HEK293 (cell line): ENCODE measurements around the gene NCK1.

Experiments
- CTCF ChIA-PET: fragments of 350-600 bp; formaldehyde crosslinking; extraction: SDS; loops from one replicate; lab custom pipeline; 2021; ENCODE audit warnings: antibody characterized with exemption; lab: Yijun Ruan, JAX
- POLR2A ChIA-PET: fragments of 300-600 bp; formaldehyde crosslinking; extraction: SDS; loops from one replicate; lab custom pipeline; 2020; ENCODE audit warnings: antibody characterized with exemption, inconsistent platforms; lab: Yijun Ruan, JAX
- H3K27ac ChIP-seq: fragments of 200-500 bp; sonication (Bioruptor generic); 2 replicates; pipeline ENCODE4 v1.5.1; 2014; ENCODE audit warnings: low read depth, low read length, control low read depth, inconsistent platforms; ENCODE audit errors: extremely low read depth
- H3K36me3 ChIP-seq, 2 experiments: fragments of 200-500 bp in 1 of 2; sonication (Bioruptor generic) in 1 of 2; 1 replicate in 1 of 2; 2 replicates in 1 of 2; pipeline ENCODE4 v1.5.1; 2014 to 2017; ENCODE audit warnings: inconsistent platforms in 2 of 2, low read length in 2 of 2; ENCODE audit not compliant: control insufficient read depth in 2 of 2, insufficient read depth in 1 of 2
- H3K4me1 ChIP-seq: fragments of 200-500 bp; sonication (Bioruptor generic); 2 replicates; pipeline ENCODE4 v1.5.1; 2014; ENCODE audit warnings: mild to moderate bottlenecking, low read length, inconsistent platforms; ENCODE audit not compliant: control insufficient read depth, insufficient read depth
- H3K4me3 ChIP-seq: 2 replicates; pipeline ENCODE4 v1.5.1; 2011; ENCODE audit warnings: low read depth, mild to moderate bottlenecking, control low read depth, low read length, moderate library complexity
- H3K9me3 ChIP-seq: fragments of 200-500 bp; sonication (Bioruptor generic); 2 replicates; pipeline ENCODE4 v1.5.1; 2014; ENCODE audit warnings: low read depth, low read length, inconsistent platforms; ENCODE audit not compliant: control insufficient read depth, insufficient read depth
- BCL11B ChIP-seq: fragments of 450-650 bp; formaldehyde crosslinking; IDR thresholded peaks from 2 replicates; pipeline ENCODE4 v1.5.1; 2016; ENCODE audit warnings: low read depth, missing biosample characterization, missing genetic modification characterization
- GLIS2 ChIP-seq: fragments of 450-650 bp; formaldehyde crosslinking; IDR thresholded peaks from 2 replicates; pipeline ENCODE4 v1.5.1; 2016; ENCODE audit warnings: missing biosample characterization, missing genetic modification characterization
- KLF16 ChIP-seq: fragments of 450-650 bp; formaldehyde crosslinking; IDR thresholded peaks from 2 replicates; pipeline ENCODE4 v1.5.1; 2017; ENCODE audit warnings: missing biosample characterization, missing genetic modification characterization
- KLF7 ChIP-seq: fragments of 450-650 bp; formaldehyde crosslinking; IDR thresholded peaks from 2 replicates; pipeline ENCODE4 v1.5.1; 2016; ENCODE audit warnings: missing biosample characterization, missing genetic modification characterization, borderline replicate concordance
- OSR2 ChIP-seq: fragments of 450-650 bp; formaldehyde crosslinking; IDR thresholded peaks from 2 replicates; pipeline ENCODE4 v1.5.1; 2016; ENCODE audit warnings: missing biosample characterization, missing genetic modification characterization
- PRDM6 ChIP-seq: fragments of 450-650 bp; formaldehyde crosslinking; IDR thresholded peaks from 2 replicates; pipeline ENCODE4 v1.5.1; 2017; ENCODE audit warnings: missing biosample characterization, missing genetic modification characterization
- TSHZ1 ChIP-seq: fragments of 450-650 bp; formaldehyde crosslinking; IDR thresholded peaks from 2 replicates; pipeline ENCODE4 v1.5.1; 2016; ENCODE audit warnings: missing biosample characterization, missing genetic modification characterization, borderline replicate concordance
- ZFP37 ChIP-seq: fragments of 450-650 bp; formaldehyde crosslinking; IDR thresholded peaks from 2 replicates; pipeline ENCODE4 v1.5.1; 2016; ENCODE audit warnings: missing biosample characterization, missing genetic modification characterization
- ZNF10 ChIP-seq: fragments of 450-650 bp; formaldehyde crosslinking; IDR thresholded peaks from 2 replicates; pipeline ENCODE4 v1.5.1; 2017; ENCODE audit warnings: missing biosample characterization, missing genetic modification characterization
- ZNF16 ChIP-seq: fragments of 450-650 bp; formaldehyde crosslinking; IDR thresholded peaks from 2 replicates; pipeline ENCODE4 v1.5.1; 2016; ENCODE audit warnings: low read depth, missing biosample characterization, missing genetic modification characterization
- ZNF37A ChIP-seq: fragments of 450-650 bp; IDR thresholded peaks from 2 replicates; pipeline ENCODE4 v1.5.1; 2018; ENCODE audit warnings: missing biosample characterization, missing genetic modification characterization
- ZNF404 ChIP-seq: fragments of 450-650 bp; formaldehyde crosslinking; IDR thresholded peaks from 2 replicates; pipeline ENCODE4 v1.5.1; 2017; ENCODE audit warnings: missing biosample characterization, missing genetic modification characterization
- ZNF416 ChIP-seq: fragments of 450-650 bp; formaldehyde crosslinking; IDR thresholded peaks from 2 replicates; pipeline ENCODE4 v1.5.1; 2016; ENCODE audit warnings: missing biosample characterization, missing genetic modification characterization
- ZNF560 ChIP-seq: fragments of 450-650 bp; formaldehyde crosslinking; IDR thresholded peaks from 2 replicates; pipeline ENCODE4 v1.5.1; 2017; ENCODE audit warnings: missing biosample characterization, missing genetic modification characterization, borderline replicate concordance
- ZNF571 ChIP-seq: fragments of 450-650 bp; formaldehyde crosslinking; IDR thresholded peaks from 2 replicates; pipeline ENCODE4 v1.5.0; 2017; ENCODE audit warnings: missing biosample characterization, missing genetic modification characterization
- ZNF660 ChIP-seq: fragments of 450-650 bp; IDR thresholded peaks from 2 replicates; pipeline ENCODE4 v1.5.1; 2018; ENCODE audit warnings: missing biosample characterization, mild to moderate bottlenecking, missing genetic modification characterization
- TF ChIP-seq, protein P1 (sequence below): fragments of 450-650 bp; formaldehyde crosslinking; IDR thresholded peaks from 2 replicates; pipeline ENCODE4 v1.5.1; 2016; ENCODE audit warnings: missing biosample characterization, missing genetic modification characterization
- TF ChIP-seq, protein P2 (sequence below): fragments of 450-650 bp; formaldehyde crosslinking; optimal IDR thresholded peaks from 2 replicates; pipeline ENCODE3; 2016; ENCODE audit warnings: missing biosample characterization, mild to moderate bottlenecking, missing genetic modification characterization
- TF ChIP-seq, protein P3 (sequence below): sonication (generic); formaldehyde crosslinking; IDR thresholded peaks from 2 replicates; pipeline ENCODE4 v1.8.1; 2022; ENCODE audit warnings: mild to moderate bottlenecking, moderate library complexity, missing genetic modification reagents
- TF ChIP-seq, protein P4 (sequence below): fragments of 450-650 bp; IDR thresholded peaks from 2 replicates; pipeline ENCODE4 v1.5.1; 2018; ENCODE audit warnings: missing biosample characterization, missing genetic modification characterization
- TF ChIP-seq, protein P5 (sequence below): fragments of 450-650 bp; formaldehyde crosslinking; IDR thresholded peaks from 2 replicates; pipeline ENCODE4 v1.5.1; 2017; ENCODE audit warnings: missing biosample characterization, missing genetic modification characterization

The NCK1 gene

GRCh38 chr3:136861890-136862616, at the start of gene NCK1 (continued):
- TF ChIP-seq, protein P1, sequence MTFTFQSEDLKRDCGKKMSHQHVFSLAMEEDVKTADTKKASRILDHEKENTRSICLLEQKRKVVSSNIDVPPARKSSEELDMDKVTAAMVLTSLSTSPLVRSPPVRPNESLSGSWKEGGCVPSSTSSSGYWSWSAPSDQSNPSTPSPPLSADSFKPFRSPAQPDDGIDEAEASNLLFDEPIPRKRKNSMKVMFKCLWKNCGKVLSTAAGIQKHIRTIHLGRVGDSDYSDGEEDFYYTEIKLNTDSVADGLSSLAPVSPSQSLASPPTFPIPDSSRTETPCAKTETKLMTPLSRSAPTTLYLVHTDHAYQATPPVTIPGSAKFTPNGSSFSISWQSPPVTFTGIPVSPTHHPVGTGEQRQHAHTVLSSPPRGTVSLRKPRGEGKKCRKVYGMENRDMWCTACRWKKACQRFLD (tag by site-specific recombination), result no peak
- TF ChIP-seq KLF16 (tag by site-specific recombination) (no peak; the same call in none of the 2 replicates), ZNF10 (tag by site-specific recombination) (no peak), GLIS2 (tag by site-specific recombination) (peak; percentile 42; the same call in 1 of the 2 replicates), ZNF560 (no peak), ZNF660 (tag by site-specific recombination) (no peak), KLF7 (no peak), OSR2 (tag by site-specific recombination) (no peak), ZFP37 (tag by site-specific recombination) (peak; percentile 75), BCL11B (tag by site-specific recombination) (no peak), TSHZ1 (tag by site-specific recombination) (no peak), ZNF37A (tag by site-specific recombination) (no peak), ZNF404 (tag by site-specific recombination) (no peak), ZNF416 (tag by site-specific recombination) (no peak)
- TF ChIP-seq, protein P2, sequence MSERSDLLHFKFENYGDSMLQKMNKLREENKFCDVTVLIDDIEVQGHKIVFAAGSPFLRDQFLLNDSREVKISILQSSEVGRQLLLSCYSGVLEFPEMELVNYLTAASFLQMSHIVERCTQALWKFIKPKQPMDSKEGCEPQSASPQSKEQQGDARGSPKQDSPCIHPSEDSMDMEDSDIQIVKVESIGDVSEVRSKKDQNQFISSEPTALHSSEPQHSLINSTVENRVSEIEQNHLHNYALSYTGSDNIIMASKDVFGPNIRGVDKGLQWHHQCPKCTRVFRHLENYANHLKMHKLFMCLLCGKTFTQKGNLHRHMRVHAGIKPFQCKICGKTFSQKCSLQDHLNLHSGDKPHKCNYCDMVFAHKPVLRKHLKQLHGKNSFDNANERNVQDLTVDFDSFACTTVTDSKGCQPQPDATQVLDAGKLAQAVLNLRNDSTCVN (tag by site-specific recombination), result peak; percentile 96
- TF ChIP-seq, protein P3, sequence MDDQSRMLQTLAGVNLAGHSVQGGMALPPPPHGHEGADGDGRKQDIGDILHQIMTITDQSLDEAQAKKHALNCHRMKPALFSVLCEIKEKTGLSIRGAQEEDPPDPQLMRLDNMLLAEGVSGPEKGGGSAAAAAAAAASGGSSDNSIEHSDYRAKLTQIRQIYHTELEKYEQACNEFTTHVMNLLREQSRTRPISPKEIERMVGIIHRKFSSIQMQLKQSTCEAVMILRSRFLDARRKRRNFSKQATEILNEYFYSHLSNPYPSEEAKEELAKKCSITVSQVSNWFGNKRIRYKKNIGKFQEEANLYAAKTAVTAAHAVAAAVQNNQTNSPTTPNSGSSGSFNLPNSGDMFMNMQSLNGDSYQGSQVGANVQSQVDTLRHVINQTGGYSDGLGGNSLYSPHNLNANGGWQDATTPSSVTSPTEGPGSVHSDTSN (CRISPR knock-in tag), result peak; percentile 86
- TF ChIP-seq, all 188 proteins: peak for 43

- no peaks in the 10 kb centered on the region for H3K36me3 ChIP-seq
- H3K4me3 ChIP-seq, result no peak overlapping the region
- CTCF ChIA-PET, result interaction anchor here (0.6 kb wide), 1 partner anchor 85 kb away, joined by 4 read pairs; no protein-coding TSS in a partner anchor
- no peak overlapping the region for H3K27ac ChIP-seq
- H3K4me1 ChIP-seq, result peaks cover 5% of the 10 kb centered on the region; the same call in 1 of the 2 replicates
- POLR2A ChIA-PET, result no interaction called here
- no peaks in the 10 kb centered on the region for H3K9me3 ChIP-seq
- TF ChIP-seq PRDM6, result 0 out of 2 replicates have a peak, but pooled peaks have one; percentile 26
- TF ChIP-seq, protein P4, sequence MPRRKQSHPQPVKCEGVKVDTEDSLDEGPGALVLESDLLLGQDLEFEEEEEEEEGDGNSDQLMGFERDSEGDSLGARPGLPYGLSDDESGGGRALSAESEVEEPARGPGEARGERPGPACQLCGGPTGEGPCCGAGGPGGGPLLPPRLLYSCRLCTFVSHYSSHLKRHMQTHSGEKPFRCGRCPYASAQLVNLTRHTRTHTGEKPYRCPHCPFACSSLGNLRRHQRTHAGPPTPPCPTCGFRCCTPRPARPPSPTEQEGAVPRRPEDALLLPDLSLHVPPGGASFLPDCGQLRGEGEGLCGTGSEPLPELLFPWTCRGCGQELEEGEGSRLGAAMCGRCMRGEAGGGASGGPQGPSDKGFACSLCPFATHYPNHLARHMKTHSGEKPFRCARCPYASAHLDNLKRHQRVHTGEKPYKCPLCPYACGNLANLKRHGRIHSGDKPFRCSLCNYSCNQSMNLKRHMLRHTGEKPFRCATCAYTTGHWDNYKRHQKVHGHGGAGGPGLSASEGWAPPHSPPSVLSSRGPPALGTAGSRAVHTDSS, result no peak
- TF ChIP-seq ZNF571, result no peak
- TF ChIP-seq OSR2 (tag by site-specific recombination), result no peak
- TF ChIP-seq ZNF16 (tag by site-specific recombination), result no peak
- TF ChIP-seq, protein P5, sequence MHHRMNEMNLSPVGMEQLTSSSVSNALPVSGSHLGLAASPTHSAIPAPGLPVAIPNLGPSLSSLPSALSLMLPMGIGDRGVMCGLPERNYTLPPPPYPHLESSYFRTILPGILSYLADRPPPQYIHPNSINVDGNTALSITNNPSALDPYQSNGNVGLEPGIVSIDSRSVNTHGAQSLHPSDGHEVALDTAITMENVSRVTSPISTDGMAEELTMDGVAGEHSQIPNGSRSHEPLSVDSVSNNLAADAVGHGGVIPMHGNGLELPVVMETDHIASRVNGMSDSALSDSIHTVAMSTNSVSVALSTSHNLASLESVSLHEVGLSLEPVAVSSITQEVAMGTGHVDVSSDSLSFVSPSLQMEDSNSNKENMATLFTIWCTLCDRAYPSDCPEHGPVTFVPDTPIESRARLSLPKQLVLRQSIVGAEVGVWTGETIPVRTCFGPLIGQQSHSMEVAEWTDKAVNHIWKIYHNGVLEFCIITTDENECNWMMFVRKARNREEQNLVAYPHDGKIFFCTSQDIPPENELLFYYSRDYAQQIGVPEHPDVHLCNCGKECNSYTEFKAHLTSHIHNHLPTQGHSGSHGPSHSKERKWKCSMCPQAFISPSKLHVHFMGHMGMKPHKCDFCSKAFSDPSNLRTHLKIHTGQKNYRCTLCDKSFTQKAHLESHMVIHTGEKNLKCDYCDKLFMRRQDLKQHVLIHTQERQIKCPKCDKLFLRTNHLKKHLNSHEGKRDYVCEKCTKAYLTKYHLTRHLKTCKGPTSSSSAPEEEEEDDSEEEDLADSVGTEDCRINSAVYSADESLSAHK (tag by site-specific recombination), result peak; percentile 98
Observed at GRCh38 chr3:136817448-136817847, 44.6 kb upstream of the NCK1 start.
